ENCODE data around the gene APOC4.

DNA sequence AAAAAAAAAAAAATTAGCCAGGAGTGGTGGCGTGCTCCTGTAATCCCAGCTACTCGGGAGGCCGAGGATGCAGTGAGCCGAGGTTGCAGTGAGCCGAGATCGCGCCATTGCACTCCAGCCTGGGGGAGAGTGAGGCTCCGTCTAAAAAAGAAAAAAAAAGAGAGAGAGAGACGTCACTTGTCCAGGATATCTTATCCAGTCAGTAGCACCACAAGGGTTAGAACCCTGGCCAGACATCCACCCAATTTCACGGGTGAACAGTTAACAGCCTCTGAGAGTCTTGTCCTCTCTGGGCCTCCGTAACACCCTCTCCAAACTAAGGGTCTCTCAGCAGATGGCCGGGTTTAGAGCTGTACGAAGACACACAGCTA, 12.2 kb downstream of the APOC4 start:
- TF ChIP-seq POLR2A (IDR thresholded peaks at IDR 0.05) = no peak
- TF ChIP-seq, protein P1, sequence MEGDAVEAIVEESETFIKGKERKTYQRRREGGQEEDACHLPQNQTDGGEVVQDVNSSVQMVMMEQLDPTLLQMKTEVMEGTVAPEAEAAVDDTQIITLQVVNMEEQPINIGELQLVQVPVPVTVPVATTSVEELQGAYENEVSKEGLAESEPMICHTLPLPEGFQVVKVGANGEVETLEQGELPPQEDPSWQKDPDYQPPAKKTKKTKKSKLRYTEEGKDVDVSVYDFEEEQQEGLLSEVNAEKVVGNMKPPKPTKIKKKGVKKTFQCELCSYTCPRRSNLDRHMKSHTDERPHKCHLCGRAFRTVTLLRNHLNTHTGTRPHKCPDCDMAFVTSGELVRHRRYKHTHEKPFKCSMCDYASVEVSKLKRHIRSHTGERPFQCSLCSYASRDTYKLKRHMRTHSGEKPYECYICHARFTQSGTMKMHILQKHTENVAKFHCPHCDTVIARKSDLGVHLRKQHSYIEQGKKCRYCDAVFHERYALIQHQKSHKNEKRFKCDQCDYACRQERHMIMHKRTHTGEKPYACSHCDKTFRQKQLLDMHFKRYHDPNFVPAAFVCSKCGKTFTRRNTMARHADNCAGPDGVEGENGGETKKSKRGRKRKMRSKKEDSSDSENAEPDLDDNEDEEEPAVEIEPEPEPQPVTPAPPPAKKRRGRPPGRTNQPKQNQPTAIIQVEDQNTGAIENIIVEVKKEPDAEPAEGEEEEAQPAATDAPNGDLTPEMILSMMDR (IDR thresholded peaks at IDR 0.05) = no peak
